ENCODE data around the gene GPN2.
A peak's percentile ranks its signal among the peaks of the same experiment; 100 is the strongest.
"Not testable (repeated sequence)": the region's sequence is repeated elsewhere in the genome, so short reads cannot be mapped to it uniquely, and the experiment has no call there.

The GPN2 gene

GRCh38 chr1:26857473-26858060 is 32.5 kb downstream of the GPN2 start:
- DNase-seq (ENCODE audit: low read depth): no peak

GRCh38 chr1:26856604-26857469 is 33.2 kb downstream of the GPN2 start:
- no peak for DNase-seq (ENCODE audit: low read depth)

DNA sequence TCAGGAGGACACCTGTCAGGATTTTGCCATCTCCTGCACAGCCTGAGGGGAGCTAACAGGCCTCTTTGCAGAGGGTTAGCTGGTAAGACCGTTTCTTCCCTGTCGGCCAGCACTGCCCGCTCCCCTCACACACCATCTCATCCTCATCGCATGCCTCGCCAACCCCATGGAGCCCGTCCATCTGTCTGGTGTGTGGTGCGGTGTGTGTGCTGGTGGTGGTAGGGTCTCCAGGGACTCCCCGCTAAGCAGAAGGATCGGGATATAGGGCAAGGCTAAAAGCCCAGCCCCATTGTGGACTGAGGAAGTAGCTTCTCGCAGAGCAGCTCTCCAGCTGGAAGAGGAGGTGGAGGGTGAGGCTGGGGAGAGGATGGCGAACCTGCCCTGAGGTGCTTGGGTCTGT is 33.9 kb downstream of the GPN2 start:
- DNase-seq (ENCODE audit: low read depth): no peak

- no peak for DNase-seq (ENCODE audit: low read depth)
Measured at GRCh38 chr1:26855636-26856035, 34.4 kb downstream of the GPN2 start.

DNA sequence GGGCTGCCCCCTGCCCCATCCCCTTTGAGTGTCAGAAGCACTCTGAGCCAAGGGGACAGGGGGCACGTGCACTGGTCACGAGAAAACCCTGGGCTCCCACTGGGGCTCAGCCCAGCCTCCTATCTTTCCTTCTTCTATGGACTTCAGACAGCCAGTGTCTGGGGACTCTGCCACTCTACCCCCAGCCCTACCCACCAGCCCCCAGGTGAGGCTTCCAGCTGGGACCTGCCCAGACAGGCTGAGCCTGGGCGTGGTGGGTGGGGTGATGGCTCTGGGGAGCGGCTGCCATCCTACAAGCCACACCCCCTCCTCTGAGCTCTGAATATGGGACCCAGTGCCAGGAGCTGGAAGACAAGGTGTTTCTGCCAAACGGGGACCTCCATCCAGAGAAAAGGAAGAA is 35.2 kb downstream of the GPN2 start:
- no peak for DNase-seq (ENCODE audit: low read depth)

DNA sequence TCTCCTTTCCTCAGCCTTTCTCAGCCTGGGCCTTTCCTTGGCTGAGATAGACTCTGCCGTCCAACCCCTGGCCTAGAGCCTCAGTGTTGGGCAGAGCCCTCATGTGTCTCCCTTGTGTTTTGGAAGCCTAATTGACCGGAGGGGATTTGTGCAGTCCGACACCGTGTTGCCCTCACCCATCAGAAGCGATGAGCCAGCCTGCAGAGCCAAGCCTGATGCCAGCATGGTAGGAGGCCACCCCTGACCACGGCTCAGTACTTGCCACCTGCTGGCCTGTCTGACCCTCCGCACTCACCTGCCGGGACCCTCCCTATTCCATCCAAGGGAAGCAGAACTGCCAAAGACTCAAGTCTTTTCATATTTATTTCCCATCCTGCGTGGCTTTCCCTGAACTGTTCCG is 36.5 kb downstream of the GPN2 start:
- no peak for DNase-seq (ENCODE audit: low read depth)

- peak; percentile 65 for DNase-seq (ENCODE audit: low read depth)
Measured at GRCh38 chr1:26853156-26853555, 36.9 kb downstream of the GPN2 start.

DNA sequence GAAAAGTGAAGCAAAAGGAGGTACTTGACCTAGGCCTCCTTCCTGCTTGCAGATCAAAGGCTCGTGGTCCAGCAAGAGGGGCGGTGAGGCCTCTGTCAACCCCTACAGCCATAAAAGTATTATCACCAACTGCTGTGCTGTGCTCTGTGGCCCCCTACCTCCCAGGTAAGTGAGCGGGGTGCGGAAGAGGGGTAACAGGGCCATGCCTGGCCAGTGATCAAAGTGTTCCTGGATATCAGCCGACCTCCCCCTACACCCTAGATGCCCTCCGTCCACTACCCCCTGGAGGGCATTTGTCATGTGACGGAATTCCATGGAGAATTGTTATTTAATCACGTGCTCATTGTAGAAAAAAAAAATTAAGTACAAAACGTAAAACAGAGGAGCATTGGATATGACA is 37.4 kb downstream of the GPN2 start:
- no peak for DNase-seq (ENCODE audit: low read depth)

DNA sequence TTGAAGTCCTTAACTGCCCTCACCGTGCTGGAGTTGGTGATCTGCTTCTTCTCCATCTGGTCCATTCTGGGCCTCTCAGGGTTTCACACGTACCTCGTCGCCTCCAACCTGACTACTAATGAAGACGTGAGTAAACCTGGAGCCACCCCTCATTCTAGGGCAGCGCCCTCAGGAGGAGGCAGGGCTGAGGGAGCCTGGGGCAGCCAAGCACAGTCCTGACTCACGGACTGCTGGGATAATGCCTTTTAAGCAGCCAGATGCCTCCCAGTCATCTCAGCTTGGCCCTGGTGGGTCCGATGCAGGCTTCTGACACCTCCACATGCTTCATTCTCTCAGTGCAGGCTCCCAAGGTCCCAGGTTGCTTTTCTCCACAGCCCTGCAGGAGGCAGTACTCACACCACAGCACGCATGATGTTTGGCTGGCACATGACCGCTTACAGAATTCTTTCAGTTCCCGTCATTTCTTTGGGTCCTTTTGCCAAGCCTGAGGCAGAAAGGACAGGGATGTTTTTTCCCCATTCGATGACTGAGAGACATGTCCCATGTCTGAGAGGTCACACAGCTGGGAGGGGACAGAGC is 38.9 kb downstream of the GPN2 start:
- DNase-seq (ENCODE audit: low read depth): no peak

- peak; percentile 74 for DNase-seq (ENCODE audit: low read depth)
Measured at GRCh38 chr1:26848941-26849774, 40.9 kb downstream of the GPN2 start.

- DNase-seq (ENCODE audit: low read depth): no peak
Measured at GRCh38 chr1:26848499-26848898, 41.6 kb downstream of the GPN2 start.

DNA sequence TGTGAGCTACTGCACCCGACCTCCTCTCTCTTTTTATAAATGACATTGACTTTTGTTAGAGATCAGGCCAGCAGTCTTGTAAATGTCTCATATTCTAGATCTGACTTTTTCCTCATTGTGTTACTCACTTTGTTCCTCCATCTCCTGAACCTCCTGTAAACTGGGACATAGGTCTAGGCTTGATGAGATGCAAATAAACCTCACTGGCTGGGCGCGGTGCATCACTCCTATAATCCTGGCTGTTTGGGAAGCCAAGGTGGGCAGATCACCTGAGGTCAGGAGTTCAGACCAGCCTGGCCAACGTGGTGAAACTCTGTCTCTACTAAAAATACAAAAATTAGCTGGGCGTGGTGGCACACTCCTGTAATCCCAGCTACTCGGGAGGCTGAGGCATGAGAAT is 42.3 kb downstream of the GPN2 start:
- DNase-seq (ENCODE audit: low read depth): not testable (repeated sequence)

GRCh38 chr1:26844424-26845196 is 45.5 kb downstream of the GPN2 start:
- DNase-seq (ENCODE audit: low read depth): no peak

GRCh38 chr1:26839779-26840178 is 50.3 kb downstream of the GPN2 start:
- DNase-seq (ENCODE audit: low read depth): no peak

- DNase-seq (ENCODE audit: low read depth): no peak
Measured at GRCh38 chr1:26839339-26839722, 50.8 kb downstream of the GPN2 start.

DNA sequence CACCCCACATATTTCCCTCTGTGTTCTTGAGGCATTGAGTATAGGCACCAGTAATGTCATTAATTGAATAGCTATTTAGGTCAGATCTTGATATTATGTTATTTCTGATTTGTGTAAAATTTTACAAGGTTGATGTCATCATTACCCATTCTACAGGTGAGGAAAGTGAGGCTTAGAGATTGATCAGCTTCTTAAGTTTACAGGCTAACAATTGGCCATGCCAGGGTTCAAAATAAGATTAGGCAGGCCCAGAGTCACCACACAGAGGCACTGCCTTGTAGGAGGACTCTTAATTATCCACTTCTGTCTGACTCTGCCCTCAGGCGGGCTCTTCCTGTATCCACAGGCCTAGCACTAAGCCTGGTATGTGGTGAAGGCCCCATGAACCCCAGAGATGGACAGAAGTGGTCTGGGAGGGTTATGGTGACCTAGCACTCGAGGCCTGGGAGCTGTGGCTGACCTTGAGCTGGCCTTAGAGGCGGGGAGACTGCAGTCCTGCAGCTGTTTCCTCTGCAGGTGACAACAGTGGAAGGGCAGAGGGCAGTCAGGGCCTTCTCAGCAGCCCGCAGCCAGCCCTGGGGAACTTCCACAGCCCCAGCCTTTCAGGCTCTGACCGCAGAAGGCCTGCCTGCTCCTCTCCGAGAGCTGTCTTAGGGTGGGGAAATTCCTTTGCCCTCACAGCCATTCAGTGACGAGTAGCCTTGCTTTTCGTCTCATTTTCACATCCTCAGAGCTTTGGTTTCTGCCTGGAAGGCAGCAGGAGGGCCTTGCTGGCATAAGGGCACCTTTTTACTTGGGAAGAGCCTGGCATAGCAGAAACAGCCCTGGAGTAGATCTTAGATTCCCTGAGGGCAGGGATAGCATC is 51.4 kb downstream of the GPN2 start:
- no peak for DNase-seq (ENCODE audit: low read depth)

GRCh38 chr1:26837665-26838064 is 52.4 kb downstream of the GPN2 start:
- not testable (repeated sequence) for DNase-seq (ENCODE audit: low read depth)

DNA sequence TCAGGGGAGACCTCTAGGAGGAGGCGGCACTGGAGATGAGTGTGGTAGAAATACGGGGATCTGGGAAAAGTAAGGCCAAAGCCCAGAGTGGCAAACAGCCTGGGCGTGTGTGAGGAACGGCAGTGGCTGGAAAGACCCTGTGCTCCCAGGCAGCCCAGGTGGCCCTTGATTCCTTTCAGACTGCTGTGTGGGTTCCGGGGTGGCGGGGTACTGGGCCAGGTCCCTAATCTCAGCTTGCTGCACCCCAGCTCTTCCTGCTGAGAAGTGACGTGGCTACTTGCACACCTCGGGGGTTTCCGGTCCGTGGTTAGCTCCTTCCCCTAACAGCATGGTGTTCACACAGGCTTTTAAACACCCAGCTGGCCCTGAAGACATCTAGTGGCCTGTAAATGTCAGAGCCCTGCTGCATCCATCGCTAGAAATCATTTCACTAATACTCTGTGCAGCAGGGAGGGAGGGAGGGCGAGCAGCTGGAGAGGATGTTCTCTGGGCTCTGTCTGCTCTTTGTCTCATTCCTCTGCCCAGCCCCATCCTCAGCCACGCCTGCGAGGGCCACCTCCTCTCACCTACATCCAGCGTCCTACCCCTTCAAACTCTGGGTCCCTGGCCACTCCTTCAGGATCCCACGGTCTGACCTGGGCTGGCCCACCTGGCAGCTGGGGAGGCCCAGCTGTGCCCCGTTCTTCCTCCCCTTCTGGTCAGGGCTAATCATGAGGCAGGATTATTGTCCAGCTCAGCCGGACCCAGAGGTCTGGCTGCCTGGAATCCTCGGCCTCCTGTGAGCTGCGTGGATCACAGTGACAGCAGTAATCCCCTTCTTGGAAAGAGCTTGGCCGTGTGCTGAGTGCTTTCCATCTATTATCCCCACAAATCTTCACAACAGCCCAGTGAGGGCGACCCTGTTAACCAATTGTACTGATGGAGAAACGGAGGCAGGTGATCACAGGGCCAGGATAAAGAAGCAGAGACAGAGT is 56.4 kb downstream of the GPN2 start:
- no peak for DNase-seq (ENCODE audit: low read depth)

GRCh38 chr1:26832249-26832960 is 57.7 kb downstream of the GPN2 start:
- no peak for DNase-seq (ENCODE audit: low read depth)
